ENCODE results near the gene CBARP. TPM values are rescaled to one million over a fixed set of nuclear protein-coding genes. Genes with fewer than 3 reads are reported as not detected.

CBARP gene
- total and polyA plus RNA-seq, 9 of the 15 experiments (the other 6 are each of a cell fraction or from before 2014, with no cell fraction given), result 0.03 to 8.9 (median 1.2) TPM; not detected in 1

DNA sequence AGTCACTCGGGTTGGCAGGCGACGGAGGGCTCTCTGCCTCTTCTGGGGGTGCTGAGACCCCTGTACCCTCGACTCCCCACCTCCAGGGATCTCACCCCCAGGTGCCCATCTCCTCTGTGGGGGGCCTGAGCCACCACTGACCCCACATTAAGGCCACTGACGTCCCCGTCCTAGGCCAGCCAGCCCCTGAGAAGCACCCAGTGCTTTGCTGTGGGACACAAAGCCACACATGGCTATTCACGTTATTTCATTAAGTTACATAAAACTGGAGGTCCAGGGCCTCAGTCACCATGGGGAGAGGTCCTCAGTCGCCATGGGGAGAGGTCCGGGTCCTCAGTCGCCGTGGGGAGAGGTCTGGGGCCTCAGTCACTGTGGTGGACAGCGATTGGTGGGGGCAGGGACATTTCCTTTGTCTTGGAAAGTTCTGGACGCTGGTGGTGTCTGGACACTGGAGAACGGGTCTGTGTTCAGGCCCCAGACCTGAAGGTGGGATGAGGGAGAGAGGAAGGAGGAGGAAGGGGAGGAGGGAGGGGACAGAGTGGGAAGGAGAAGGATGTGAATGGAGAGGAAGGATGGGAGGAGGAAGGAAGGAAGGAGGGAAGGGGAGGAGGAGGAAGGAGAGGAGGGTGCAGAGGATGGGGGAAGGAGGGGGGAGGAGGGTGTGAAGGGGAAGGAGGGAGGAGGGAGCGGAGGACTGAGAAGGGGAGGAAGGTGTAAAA lies 43.9 kb upstream of the CBARP start:
- WGBS (ENCODE audit: insufficient coverage, low coverage, missing lambda C conversion rate), result 50% methylated on average over 9 of the region's 15 CpGs
- TF ChIP-seq HSF4 (CRISPR knock-in tag; IDR thresholded peaks at IDR 0.05; ENCODE audit: borderline replicate concordance) (no peak), GATAD2A (IDR thresholded peaks at IDR 0.05) (0 out of 2 replicates have a peak, but pooled peaks have one; percentile 44), HDAC1 (IDR thresholded peaks at IDR 0.05) (peak in 1 of 2 experiments; percentile 35; a peak in 1 of 4 replicates), EP300 (IDR thresholded peaks at IDR 0.05; ENCODE audit: low read length) (no peak), ZNF217 (CRISPR knock-in tag; IDR thresholded peaks at IDR 0.05) (no peak), MIER1 (IDR thresholded peaks at IDR 0.05; ENCODE audit: low read depth) (no peak), HOXB6 (CRISPR knock-in tag; IDR thresholded peaks at IDR 0.05; ENCODE audit: borderline replicate concordance) (no peak)
- TF ChIP-seq, protein P1, sequence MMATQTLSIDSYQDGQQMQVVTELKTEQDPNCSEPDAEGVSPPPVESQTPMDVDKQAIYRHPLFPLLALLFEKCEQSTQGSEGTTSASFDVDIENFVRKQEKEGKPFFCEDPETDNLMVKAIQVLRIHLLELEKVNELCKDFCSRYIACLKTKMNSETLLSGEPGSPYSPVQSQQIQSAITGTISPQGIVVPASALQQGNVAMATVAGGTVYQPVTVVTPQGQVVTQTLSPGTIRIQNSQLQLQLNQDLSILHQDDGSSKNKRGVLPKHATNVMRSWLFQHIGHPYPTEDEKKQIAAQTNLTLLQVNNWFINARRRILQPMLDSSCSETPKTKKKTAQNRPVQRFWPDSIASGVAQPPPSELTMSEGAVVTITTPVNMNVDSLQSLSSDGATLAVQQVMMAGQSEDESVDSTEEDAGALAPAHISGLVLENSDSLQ (IDR thresholded peaks at IDR 0.05), result peak; percentile 40; the same call in 1 of the 2 replicates
- H2AFZ ChIP-seq (ENCODE audit: low read depth, low read length), result no peak overlapping the region
- H3K36me3 ChIP-seq (ENCODE audit: control insufficient read depth, insufficient read depth, low read length), result peaks cover 39% of the 10 kb centered on the region; the same call in 2 of the 3 replicates
- intact Hi-C loops (cut with micrococcal nuclease) (no loop called here), in situ Hi-C loops (cut with MboI) (no loop called here)
- H3K4me2 ChIP-seq (ENCODE audit: insufficient read depth, low read length), result no peak overlapping the region
- POLR2A ChIA-PET, result interaction anchor here (2.0 to 2.4 kb wide), 2 partner anchors 12 to 13 kb away, joined by 9 to 21 read pairs; partner anchors contain the start of gene CIRBP
- H3K27me3 ChIP-seq (ENCODE audit: control insufficient read depth in 2 of 2, insufficient read depth in 2 of 2, low read length in 2 of 2), result peaks cover 9 to 16% of the 10 kb centered on the region in 2 experiments; a peak in 3 of 5 replicates
- H3K9ac ChIP-seq (ENCODE audit: insufficient read depth in 1 of 2, low read depth in 2 of 2, low read length in 2 of 2), result 0 out of 4 replicates have a peak overlapping the region, but pooled peaks of 1 of the 2 experiments have one; percentile 36
- no peak for ATAC-seq
- H3K9me1 ChIP-seq (ENCODE audit: control insufficient read depth, insufficient read depth, low read length), result no peaks in the 10 kb centered on the region
- H3K4me1 ChIP-seq (replicated peaks in 1 of 2; ENCODE audit: control insufficient read depth in 2 of 2, insufficient read depth in 2 of 2, low read length in 2 of 2), result peaks cover 4 to 79% of the 10 kb centered on the region in 2 experiments; a peak in 3 of 5 replicates
- peaks cover 8% of the 10 kb centered on the region for H3K79me2 ChIP-seq (ENCODE audit: control insufficient read depth, insufficient read depth, low read length)
- DNase-seq (ENCODE audit: extremely low read depth in 1 of 4, low spot score in 3 of 4), result no peak
- H4K20me1 ChIP-seq (replicated peaks; ENCODE audit: control insufficient read depth, insufficient read depth, low read length), result peaks cover 20% of the 10 kb centered on the region
- H3K4me3 ChIP-seq, result no peak overlapping the region
- H3K9me3 ChIP-seq (replicated peaks; ENCODE audit: control insufficient read depth, insufficient read depth, low read depth, low read length), result no peaks in the 10 kb centered on the region
- no peak for FAIRE-seq
- CTCF ChIA-PET (ENCODE audit: low intra/inter-chr PET ratio), result interaction anchor here (0.6 kb wide), 1 partner anchor 242 kb away, joined by 4 read pairs; the partner anchor contains the start of gene PLK5
- no TSS peak for BruUV-seq (replicated peaks)
- H3K27ac ChIP-seq (ENCODE audit: extremely low read depth, low read depth, low read length), result no peak overlapping the region

Data from K562 (cell line).